Kidney epithelial cell (primary cell): ENCODE measurements around the gene GZMH. TPM values are rescaled to one million over a fixed set of nuclear protein-coding genes. Genes with fewer than 3 reads are reported as not detected.
A peak's percentile ranks its signal among the peaks of the same experiment; 100 is the strongest.
"Not testable (repeated sequence)": the region's sequence is repeated elsewhere in the genome, so short reads cannot be mapped to it uniquely, and the experiment has no call there.

Source experiments
- DNase-seq: peaks from one replicate; pipeline ENCODE4 v3.0.0-alpha.2; 2010; ENCODE audit warnings: low read depth
- H3K27me3 ChIP-seq: 2 replicates; pipeline ENCODE4 v1.6.0; 2011; ENCODE audit warnings: low read length; ENCODE audit not compliant: control insufficient read depth, insufficient read depth
- H3K36me3 ChIP-seq: 2 replicates; pipeline ENCODE4 v1.5.1; 2011; ENCODE audit warnings: low read length; ENCODE audit not compliant: control insufficient read depth, insufficient read depth
- H3K4me3 ChIP-seq: 2 replicates; pipeline ENCODE4 v1.5.1; 2011; ENCODE audit warnings: low read depth, mild to moderate bottlenecking, control low read depth, low read length
- CTCF ChIP-seq: IDR thresholded peaks from 2 replicates; pipeline ENCODE4 v1.5.1; 2011; ENCODE audit warnings: mild to moderate bottlenecking, moderate library complexity, low read length, control low read depth, inconsistent platforms; ENCODE audit not compliant: insufficient read depth, poor library complexity, severe bottlenecking
- total RNA-seq: library from RNA; depleted of rRNA; stranded (reverse); fragments of >200 nt; gene quantifications from 2 replicates; pipeline ENCODE4 v1.2.3, GENCODE V29; 2015

The GZMH gene
- total RNA-seq, 1 donor from 2014 or later, result not detected

GRCh38 chr14:24606297-24606696 is 3.2 kb downstream of the GZMH start:
- Histone ChIP-seq H3K27me3 (no peaks in the 10 kb centered on the region), H3K36me3 (no peaks in the 10 kb centered on the region), H3K4me3 (no peak overlapping the region)
- no peak for TF ChIP-seq CTCF
- DNase-seq, result no peak

- DNase-seq, result no peak
- peak; percentile 59 for TF ChIP-seq CTCF
- Histone ChIP-seq H3K4me3 (no peak overlapping the region), H3K27me3 (no peaks in the 10 kb centered on the region), H3K36me3 (no peaks in the 10 kb centered on the region)
These were observed 3.9 kb downstream of the GZMH start for GRCh38 chr14:24605435-24606190.

GRCh38 chr14:24597403-24597802 is 12.1 kb downstream of the GZMH start:
- H3K4me3 ChIP-seq, result no peak overlapping the region
- TF ChIP-seq CTCF, result no peak
- no peaks in the 10 kb centered on the region for H3K36me3 ChIP-seq
- no peaks in the 10 kb centered on the region for H3K27me3 ChIP-seq
- DNase-seq, result no peak

- H3K27me3 ChIP-seq, result no peaks in the 10 kb centered on the region
- TF ChIP-seq CTCF, result no peak
- DNase-seq, result no peak
- H3K4me3 ChIP-seq, result no peak overlapping the region
- H3K36me3 ChIP-seq, result no peaks in the 10 kb centered on the region
These were observed 14.2 kb downstream of the GZMH start for GRCh38 chr14:24595073-24595808.

GRCh38 chr14:24591004-24591403 is 18.5 kb downstream of the GZMH start:
- H3K27me3 ChIP-seq, H3K4me3 ChIP-seq, DNase-seq, H3K36me3 ChIP-seq: not testable (repeated sequence)

GRCh38 chr14:24584402-24584801 is 25.1 kb downstream of the GZMH start:
- not testable (repeated sequence) for H3K36me3 ChIP-seq, H3K4me3 ChIP-seq, DNase-seq, H3K27me3 ChIP-seq
